IMR-90 (cell line): ENCODE measurements around the gene NEK11. TPM values are rescaled to one million over a fixed set of nuclear protein-coding genes. Genes with fewer than 3 reads are reported as not detected.

ENCODE experiments used
- ATAC-seq: fragments of 200-7000 bp; cut with Tn5 transposase; 2 replicates; pipeline ENCODE4 v1.9.1; 2020; ENCODE audit warnings: low read depth, mild to moderate bottlenecking, moderate library complexity
- BruUV-seq: library from RNA; stranded (reverse); fragments of 400-500 nt; replicated peaks from 2 replicates; lab custom pipeline; 2021; lab: Mats Ljungman, UMichigan
- CTCF ChIA-PET: fragments of 300-600 bp; formaldehyde crosslinking; extraction: SDS; loops from one replicate; lab custom pipeline; 2021; ENCODE audit warnings: antibody characterized with exemption; lab: Yijun Ruan, JAX
- POLR2A ChIA-PET: fragments of 300-600 bp; sonication (Branson Sonifier 250); formaldehyde crosslinking; loops from one replicate; lab custom pipeline; 2022; ENCODE audit warnings: antibody characterized with exemption; ENCODE audit not compliant: unreplicated experiment; lab: Charles Lee
- DNase-seq: peaks from one replicate; pipeline ENCODE4 v3.0.0; 2013
- H2AFZ ChIP-seq: replicated peaks from 2 replicates; pipeline ENCODE3; 2013; ENCODE audit warnings: low read length, mild to moderate bottlenecking; ENCODE audit not compliant: poor library complexity
- H2AK5ac ChIP-seq: 2 replicates; pipeline ENCODE4 v1.6.1; 2013; ENCODE audit warnings: low read depth, low read length, inconsistent platforms
- H2AK9ac ChIP-seq: replicated peaks from 2 replicates; pipeline ENCODE3; 2013; ENCODE audit warnings: mild to moderate bottlenecking, low read depth, low read length, moderate library complexity; ENCODE audit not compliant: poor library complexity
- H2BK120ac ChIP-seq: 2 replicates; pipeline ENCODE4 v1.6.1; 2013; ENCODE audit warnings: low read depth, low read length, inconsistent platforms
- H2BK15ac ChIP-seq: 3 replicates; pipeline ENCODE4 v1.6.1; 2013; ENCODE audit warnings: low read depth, low read length, inconsistent platforms
- H2BK20ac ChIP-seq: 2 replicates; pipeline ENCODE4 v1.6.1; 2013; ENCODE audit warnings: low read depth, mild to moderate bottlenecking, inconsistent platforms, low read length, moderate library complexity
- H2BK5ac ChIP-seq: 2 replicates; pipeline ENCODE4 v1.6.1; 2013; ENCODE audit warnings: mild to moderate bottlenecking, low read depth, low read length, inconsistent platforms; ENCODE audit not compliant: poor library complexity, severe bottlenecking
- H3K14ac ChIP-seq: replicated peaks from 2 replicates; pipeline ENCODE4 v1.6.1; 2013; ENCODE audit warnings: low read depth, low read length, inconsistent platforms
- H3K18ac ChIP-seq: 2 replicates; pipeline ENCODE4 v1.6.1; 2013; ENCODE audit warnings: low read depth, low read length, control low read depth
- H3K23ac ChIP-seq: 2 replicates; pipeline ENCODE4 v1.6.1; 2013; ENCODE audit warnings: low read depth, low read length, inconsistent platforms
- H3K27ac ChIP-seq: 2 replicates; pipeline ENCODE4 v1.5.1; 2013; ENCODE audit warnings: mild to moderate bottlenecking, control low read depth, low read length; ENCODE audit not compliant: insufficient read depth
- H3K27me3 ChIP-seq: 2 replicates; pipeline ENCODE4 v1.6.1; 2013; ENCODE audit warnings: low read length; ENCODE audit not compliant: control insufficient read depth, insufficient read depth
- H3K36me3 ChIP-seq: 2 replicates; pipeline ENCODE4 v1.6.1; 2013; ENCODE audit warnings: low read length, mixed read lengths; ENCODE audit not compliant: control insufficient read depth, insufficient read depth
- H3K4ac ChIP-seq: 2 replicates; pipeline ENCODE4 v1.6.1; 2013; ENCODE audit warnings: low read depth, low read length, inconsistent platforms
- H3K4me1 ChIP-seq: 2 replicates; pipeline ENCODE4 v1.6.1; 2013; ENCODE audit warnings: low read length, mixed read lengths; ENCODE audit not compliant: control insufficient read depth, insufficient read depth
- H3K4me2 ChIP-seq: 2 replicates; pipeline ENCODE4 v1.6.1; 2013; ENCODE audit warnings: low read depth, mild to moderate bottlenecking, control low read depth, low read length, moderate library complexity
- H3K4me3 ChIP-seq: 2 replicates; pipeline ENCODE4 v1.5.1; 2013; ENCODE audit warnings: low read depth, mild to moderate bottlenecking, control low read depth, low read length, moderate library complexity; ENCODE audit not compliant: insufficient read depth
- H3K56ac ChIP-seq: 2 replicates; pipeline ENCODE4 v1.6.1; 2013; ENCODE audit warnings: low read length, inconsistent platforms; ENCODE audit not compliant: insufficient read depth; ENCODE audit errors: extremely low read depth
- H3K79me1 ChIP-seq, 2 experiments: 2 replicates each; pipeline ENCODE4 v1.6.1; 2013; ENCODE audit warnings: low read length in 2 of 2, inconsistent platforms in 1 of 2, low read depth in 1 of 2
- H3K9ac ChIP-seq: 2 replicates; pipeline ENCODE4 v1.6.1; 2013; ENCODE audit warnings: low read depth, low read length, control low read depth
- H3K9me1 ChIP-seq: 2 replicates; pipeline ENCODE4 v1.6.1; 2013; ENCODE audit warnings: low read length, inconsistent platforms; ENCODE audit not compliant: insufficient read depth
- H3K9me3 ChIP-seq: 2 replicates; pipeline ENCODE4 v1.6.1; 2013; ENCODE audit warnings: low read length; ENCODE audit not compliant: control insufficient read depth, insufficient read depth
- H4K20me1 ChIP-seq: 2 replicates; pipeline ENCODE4 v1.6.1; 2013; ENCODE audit warnings: low read length, inconsistent platforms; ENCODE audit not compliant: insufficient read depth
- H4K5ac ChIP-seq: 2 replicates; pipeline ENCODE4 v1.6.1; 2013; ENCODE audit warnings: mild to moderate bottlenecking, low read depth, low read length, control low read depth
- H4K8ac ChIP-seq, 2 experiments: 2 replicates each; pipeline ENCODE4 v1.6.1; 2013; ENCODE audit warnings: low read depth in 2 of 2, low read length in 2 of 2, control low read depth in 1 of 2, inconsistent platforms in 1 of 2
- H4K91ac ChIP-seq: 2 replicates; pipeline ENCODE4 v1.6.1; 2013; ENCODE audit warnings: low read depth, low read length, inconsistent platforms; ENCODE audit not compliant: insufficient read depth
- CHD1 ChIP-seq: IDR thresholded peaks from 2 replicates; pipeline ENCODE4 v1.6.1; 2012; ENCODE audit warnings: low read depth, low read length, improper control_type of control experiment
- FOS ChIP-seq: fragments of 150-350 bp; IDR thresholded peaks from 2 replicates; pipeline ENCODE4 v1.6.1; 2016; ENCODE audit warnings: low read depth, low read length
- MAZ ChIP-seq: IDR thresholded peaks from 2 replicates; pipeline ENCODE4 v1.6.1; 2012; ENCODE audit warnings: low read depth, mild to moderate bottlenecking, low read length, improper control_type of control experiment, moderate library complexity, borderline replicate concordance
- MXI1 ChIP-seq: IDR thresholded peaks from 2 replicates; pipeline ENCODE4 v1.6.1; 2012; ENCODE audit warnings: low read depth, mild to moderate bottlenecking, low read length, moderate library complexity, borderline replicate concordance
- NFE2L2 ChIP-seq: fragments of 150-350 bp; IDR thresholded peaks from 2 replicates; pipeline ENCODE4 v1.6.1; 2016; ENCODE audit warnings: low read depth, mild to moderate bottlenecking, low read length
- POLR2A ChIP-seq: IDR thresholded peaks from 2 replicates; pipeline ENCODE4 v1.6.1; 2012; ENCODE audit warnings: mild to moderate bottlenecking, low read depth, low read length
- RAD21 ChIP-seq: IDR thresholded peaks from 2 replicates; pipeline ENCODE4 v1.6.1; 2012; ENCODE audit warnings: low read length, improper control_type of control experiment
- RCOR1 ChIP-seq: IDR thresholded peaks from 2 replicates; pipeline ENCODE4 v1.6.1; 2012; ENCODE audit warnings: mild to moderate bottlenecking, low read length, improper control_type of control experiment; ENCODE audit not compliant: insufficient replicate concordance
- RFX5 ChIP-seq: IDR thresholded peaks from 2 replicates; pipeline ENCODE4 v1.8.0; 2012; ENCODE audit warnings: low read depth, mild to moderate bottlenecking, low read length, moderate library complexity
- WGBS, 2 experiments: methylation state at CpG; one replicate each; pipeline versions ENCODE4 v1.1.5 to v1.1.7; 2013; ENCODE audit warnings: missing lambda C conversion rate in 2 of 2; ENCODE audit not compliant: insufficient read length in 1 of 2; ENCODE audit errors: extremely low coverage in 2 of 2; 5-methylcytosine and 5-hydroxymethylcytosine counted together
- dilution Hi-C: fragments of 300-500 bp; cut with HindIII; formaldehyde crosslinking; loops from one replicate; pipeline ENCODE4 v1.14.3; 2018; ENCODE audit warnings: low sequenced_read_pairs; ENCODE audit not compliant: unreplicated experiment
- in situ Hi-C: fragments of 300-500 bp; cut with MboI; formaldehyde crosslinking; loops from 3 replicates; pipeline ENCODE4 v1.14.3; 2019; ENCODE audit warnings: low sequenced_read_pairs, inconsistent platforms, mixed read lengths
- intact Hi-C: fragments of 100-400 bp; cut with micrococcal nuclease; formaldehyde crosslinking; loops from 2 replicates; pipeline ENCODE4 v1.10.0; 2022
- polyA plus RNA-seq, 3 experiments: library from polyadenylated mRNA; depleted of rRNA; stranded (reverse); fragments of >200 nt; gene quantifications; 2 replicates each; pipeline ENCODE4 v1.2.3, GENCODE V29; 2012; ENCODE audit warnings: low replicate concordance in 1 of 3
- total RNA-seq: library from RNA; depleted of rRNA; stranded (reverse); fragments of >200 nt; gene quantifications from 2 replicates; pipeline ENCODE4 v1.2.3, GENCODE V29; 2012
- TF ChIP-seq, protein P1 (sequence below): fragments of 150-350 bp; IDR thresholded peaks from 2 replicates; pipeline ENCODE4 v1.6.1; 2016; ENCODE audit warnings: low read depth, mild to moderate bottlenecking, low read length, moderate library complexity, borderline replicate concordance
- TF ChIP-seq, protein P2 (sequence below): conservative IDR thresholded peaks from 2 replicates; pipeline ENCODE4 v1.5.1; 2012; ENCODE audit warnings: mild to moderate bottlenecking, low read depth, low read length, improper control_type of control experiment

NEK11 gene
- total and polyA plus RNA-seq, 2 of the 4 experiments (the other 2 are of a cell fraction), result 1.1 to 1.6 TPM

DNA sequence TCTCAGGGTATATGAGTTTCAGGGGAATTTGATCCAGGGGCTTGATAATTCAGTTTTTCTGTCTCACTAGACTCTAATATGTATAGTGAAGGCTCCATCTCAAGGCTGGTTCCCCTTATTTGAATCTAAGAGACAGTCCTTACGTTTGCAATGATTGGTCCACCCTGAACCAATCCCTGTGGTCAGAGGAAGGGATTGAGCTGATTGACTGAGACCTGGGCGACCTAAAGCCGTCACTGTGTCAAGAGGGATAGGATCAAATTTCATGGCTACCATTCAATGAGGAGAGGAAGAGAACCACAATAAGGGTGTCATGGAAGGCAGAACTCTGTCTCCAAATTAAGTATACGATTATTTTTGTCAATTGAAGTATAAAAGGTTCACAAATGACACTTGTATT, 371.2 kb downstream of the NEK11 start:
- no peak overlapping the region for H3K27ac ChIP-seq
- no peaks in the 10 kb centered on the region for H3K9me1 ChIP-seq
- ChIA-PET POLR2A (no interaction called here), CTCF (no interaction called here)
- H3K36me3 ChIP-seq, result no peaks in the 10 kb centered on the region
- no peak overlapping the region for H3K4me2 ChIP-seq
- no peak overlapping the region for H4K91ac ChIP-seq
- no peak for ATAC-seq
- DNase-seq, result no peak
- no TSS peak for BruUV-seq
- no peak overlapping the region for H3K56ac ChIP-seq
- no peak overlapping the region for H2AFZ ChIP-seq
- H4K8ac ChIP-seq, result no peak overlapping the region
- H3K4ac ChIP-seq, result no peak overlapping the region
- no peak overlapping the region for H3K14ac ChIP-seq
- no peak overlapping the region for H2BK15ac ChIP-seq
- H3K79me1 ChIP-seq, result no peaks in the 10 kb centered on the region
- no peaks in the 10 kb centered on the region; the same call in none of the 2 replicates for H3K27me3 ChIP-seq
- no peak overlapping the region for H2BK120ac ChIP-seq
- dilution Hi-C loops (no loop called here), intact Hi-C loops (no loop called here), in situ Hi-C loops (no loop called here)
- WGBS, 2 experiments, result 70% methylated on average over 2 of the region's 4 CpGs; no CpG with 5 or more reads in 1 of the 2 experiments
- no peak overlapping the region for H2AK9ac ChIP-seq
- H3K4me1 ChIP-seq, result peaks cover 6% of the 10 kb centered on the region; the same call in 1 of the 2 replicates
- no peak overlapping the region for H3K4me3 ChIP-seq
- H3K9me3 ChIP-seq, result no peaks in the 10 kb centered on the region
- H3K18ac ChIP-seq, result no peak overlapping the region
- no peak for TF ChIP-seq MXI1
- TF ChIP-seq RAD21, result no peak
- TF ChIP-seq RFX5, result no peak
- TF ChIP-seq NFE2L2, result no peak
- no peak for TF ChIP-seq POLR2A
- TF ChIP-seq, protein P1, sequence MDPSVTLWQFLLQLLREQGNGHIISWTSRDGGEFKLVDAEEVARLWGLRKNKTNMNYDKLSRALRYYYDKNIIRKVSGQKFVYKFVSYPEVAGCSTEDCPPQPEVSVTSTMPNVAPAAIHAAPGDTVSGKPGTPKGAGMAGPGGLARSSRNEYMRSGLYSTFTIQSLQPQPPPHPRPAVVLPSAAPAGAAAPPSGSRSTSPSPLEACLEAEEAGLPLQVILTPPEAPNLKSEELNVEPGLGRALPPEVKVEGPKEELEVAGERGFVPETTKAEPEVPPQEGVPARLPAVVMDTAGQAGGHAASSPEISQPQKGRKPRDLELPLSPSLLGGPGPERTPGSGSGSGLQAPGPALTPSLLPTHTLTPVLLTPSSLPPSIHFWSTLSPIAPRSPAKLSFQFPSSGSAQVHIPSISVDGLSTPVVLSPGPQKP, result no peak
- no peak for TF ChIP-seq MAZ
- TF ChIP-seq FOS, result no peak
- TF ChIP-seq RCOR1, result no peak
- TF ChIP-seq CHD1, result no peak
- TF ChIP-seq, protein P2, sequence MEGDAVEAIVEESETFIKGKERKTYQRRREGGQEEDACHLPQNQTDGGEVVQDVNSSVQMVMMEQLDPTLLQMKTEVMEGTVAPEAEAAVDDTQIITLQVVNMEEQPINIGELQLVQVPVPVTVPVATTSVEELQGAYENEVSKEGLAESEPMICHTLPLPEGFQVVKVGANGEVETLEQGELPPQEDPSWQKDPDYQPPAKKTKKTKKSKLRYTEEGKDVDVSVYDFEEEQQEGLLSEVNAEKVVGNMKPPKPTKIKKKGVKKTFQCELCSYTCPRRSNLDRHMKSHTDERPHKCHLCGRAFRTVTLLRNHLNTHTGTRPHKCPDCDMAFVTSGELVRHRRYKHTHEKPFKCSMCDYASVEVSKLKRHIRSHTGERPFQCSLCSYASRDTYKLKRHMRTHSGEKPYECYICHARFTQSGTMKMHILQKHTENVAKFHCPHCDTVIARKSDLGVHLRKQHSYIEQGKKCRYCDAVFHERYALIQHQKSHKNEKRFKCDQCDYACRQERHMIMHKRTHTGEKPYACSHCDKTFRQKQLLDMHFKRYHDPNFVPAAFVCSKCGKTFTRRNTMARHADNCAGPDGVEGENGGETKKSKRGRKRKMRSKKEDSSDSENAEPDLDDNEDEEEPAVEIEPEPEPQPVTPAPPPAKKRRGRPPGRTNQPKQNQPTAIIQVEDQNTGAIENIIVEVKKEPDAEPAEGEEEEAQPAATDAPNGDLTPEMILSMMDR, result no peak
- no peak overlapping the region for H3K23ac ChIP-seq
- H4K5ac ChIP-seq, result no peak overlapping the region
- H2AK5ac ChIP-seq, result no peak overlapping the region
- H4K20me1 ChIP-seq, result no peaks in the 10 kb centered on the region
- no peak overlapping the region for H2BK20ac ChIP-seq
- H3K9ac ChIP-seq, result no peak overlapping the region
- H2BK5ac ChIP-seq, result no peak overlapping the region
